GM19035 (cell line): ENCODE data around the gene TEK.
"Not testable (repeated sequence)": the region's sequence is repeated elsewhere in the genome, so short reads cannot be mapped to it uniquely, and the experiment has no call there.

Experiments
- ATAC-seq: cut with Tn5 transposase; IDR thresholded peaks from one replicate; pipeline ENCODE4 v1.9.1; 2021; ENCODE audit not compliant: unreplicated experiment

The TEK gene

DNA sequence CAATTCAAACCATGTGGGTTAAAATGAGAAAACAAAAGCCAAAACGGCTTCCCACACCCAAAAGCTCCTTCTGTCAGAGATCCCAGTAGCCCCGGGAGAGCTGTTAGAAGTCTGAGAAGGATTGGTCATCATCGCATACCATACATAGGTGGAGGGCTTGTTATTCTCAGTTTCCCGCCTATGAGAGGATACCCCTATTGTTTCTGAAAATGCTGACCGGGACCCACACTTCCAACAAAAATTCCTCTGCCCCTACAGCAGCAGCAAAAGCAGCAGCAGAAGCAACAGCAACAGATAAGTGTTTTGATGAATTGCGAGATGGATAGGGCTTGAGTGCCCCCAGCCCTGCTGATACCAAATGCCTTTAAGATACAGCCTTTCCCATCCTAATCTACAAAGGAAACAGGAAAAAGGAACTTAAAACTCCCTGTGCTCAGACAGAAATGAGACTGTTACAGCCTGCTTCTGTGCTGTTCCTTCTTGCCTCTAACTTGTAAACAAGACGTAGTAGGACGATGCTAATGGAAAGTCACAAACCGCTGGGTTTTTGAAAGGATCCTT is at the start of gene TEK:
TSS of gene TEK (plus strand) at position 245 of the 561 bp plus-strand sequence. CDS start 366 bp downstream, outside the sequence.
- no peak for ATAC-seq

DNA sequence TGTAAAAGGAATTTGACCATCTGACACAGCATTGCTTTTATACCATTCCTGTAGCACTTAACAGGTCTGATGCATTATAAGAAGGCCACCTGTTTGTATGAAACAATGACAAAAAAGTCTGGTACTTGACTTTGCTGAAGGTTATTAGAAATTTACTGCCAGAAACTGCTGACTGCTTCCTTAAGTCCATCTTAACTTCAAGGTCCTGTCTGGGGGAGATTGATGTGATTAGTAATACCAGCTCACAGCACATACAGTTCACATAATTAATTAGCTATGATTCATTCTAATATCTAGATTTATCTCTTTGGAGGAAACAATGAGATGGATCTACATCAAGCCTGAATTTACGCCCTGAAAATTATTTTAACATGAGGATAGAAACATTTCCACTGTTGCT is 49.6 kb upstream of the TEK start:
- no peak for ATAC-seq

DNA sequence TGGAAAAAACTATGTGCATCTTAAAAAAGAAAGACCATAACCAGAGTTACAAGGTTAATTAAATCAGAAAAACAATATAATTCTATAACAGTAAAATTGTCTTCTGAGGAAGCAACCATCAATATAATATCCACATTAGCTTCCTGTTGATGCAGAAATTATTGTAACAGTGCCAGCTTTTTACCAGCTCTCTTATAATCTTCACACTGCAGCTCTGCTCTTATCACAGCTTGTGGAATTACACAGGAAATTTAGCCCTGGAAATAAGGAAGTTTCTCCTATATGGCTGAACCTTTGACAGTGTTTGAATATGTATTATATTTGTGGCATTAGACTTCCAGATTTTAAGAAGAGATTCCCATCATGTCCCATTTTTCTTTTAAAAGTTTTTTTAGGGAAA is 49.1 kb upstream of the TEK start:
- ATAC-seq = no peak

DNA sequence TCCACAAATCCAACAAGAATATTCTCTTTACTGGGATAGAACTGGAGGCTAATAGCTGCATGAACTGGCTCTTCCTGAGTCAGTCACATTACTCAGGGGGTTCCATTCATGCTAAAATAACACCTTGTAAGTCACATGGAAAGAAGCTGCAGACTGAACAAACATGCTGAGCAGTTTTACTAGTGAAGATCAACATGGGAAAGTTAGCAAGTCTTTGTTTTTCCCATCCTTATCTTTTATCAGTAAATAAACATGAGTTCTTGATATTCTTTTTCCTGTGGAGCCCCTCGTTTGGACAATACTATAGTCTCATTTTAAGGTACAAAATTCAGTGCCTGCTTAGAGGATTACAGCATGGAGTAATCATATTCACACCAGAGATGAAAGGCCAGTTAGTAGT is 43.7 kb upstream of the TEK start:
- ATAC-seq = no peak

DNA sequence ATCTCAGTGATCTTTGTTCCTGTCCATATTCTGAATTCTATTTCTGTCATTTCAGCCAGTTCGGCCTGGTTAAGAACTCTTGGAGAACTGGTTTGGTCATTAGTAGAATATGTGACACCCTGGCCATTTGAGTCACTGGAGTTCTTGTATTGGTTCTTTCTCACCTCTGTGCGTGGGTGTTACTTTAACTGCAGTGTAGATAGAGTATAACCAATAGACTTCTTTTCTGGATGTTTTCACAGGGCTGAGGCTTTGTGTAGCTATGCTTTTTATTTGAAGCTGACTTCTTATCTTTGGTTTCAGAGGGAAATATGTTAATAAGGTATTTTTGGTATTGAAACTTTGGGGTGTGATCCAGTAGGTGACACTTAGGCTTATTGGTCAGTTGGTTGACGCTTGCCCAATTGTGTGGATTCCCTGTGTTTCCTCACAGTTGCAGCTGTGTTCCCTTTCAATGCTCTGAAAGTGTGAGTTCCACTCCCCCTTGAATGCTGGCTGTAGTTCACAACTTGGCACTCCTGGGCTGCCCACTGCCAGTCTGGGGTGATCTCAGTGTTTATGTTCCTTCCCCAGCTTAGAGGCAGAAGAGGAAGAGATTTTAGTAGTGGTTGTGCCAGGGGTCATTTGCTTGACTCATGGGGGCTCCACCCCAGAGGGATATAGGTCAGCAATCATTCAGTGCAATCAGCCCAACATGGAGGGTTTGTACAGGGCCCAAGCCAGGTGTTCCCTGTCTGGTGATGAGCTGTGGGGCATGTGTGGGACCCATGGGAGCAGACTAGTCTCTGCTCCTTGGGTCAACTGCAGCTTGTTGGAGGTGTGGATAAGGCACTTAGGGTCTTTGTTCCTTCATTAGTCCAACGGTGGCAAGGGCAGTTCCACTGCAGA is 34.9 kb upstream of the TEK start:
- ATAC-seq = no peak

DNA sequence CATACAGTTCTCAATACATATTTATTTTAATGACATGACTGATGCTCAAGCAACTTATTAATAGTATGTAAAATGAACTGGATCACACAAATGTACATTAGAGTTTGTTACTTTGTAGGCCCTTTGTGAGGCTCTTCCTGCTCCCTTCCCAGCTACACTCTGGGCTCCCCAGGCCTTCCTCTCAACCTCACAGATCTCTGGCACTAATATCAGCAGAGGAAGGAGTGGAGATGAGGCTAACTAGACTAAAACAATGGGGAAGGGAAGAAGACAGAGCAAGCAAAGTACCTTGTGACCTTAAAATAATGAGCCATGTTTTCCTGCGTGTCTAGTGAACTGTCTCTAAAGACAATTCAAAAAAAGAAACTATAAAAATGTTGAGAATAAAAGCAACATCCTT is 30.3 kb upstream of the TEK start:
- no peak for ATAC-seq

DNA sequence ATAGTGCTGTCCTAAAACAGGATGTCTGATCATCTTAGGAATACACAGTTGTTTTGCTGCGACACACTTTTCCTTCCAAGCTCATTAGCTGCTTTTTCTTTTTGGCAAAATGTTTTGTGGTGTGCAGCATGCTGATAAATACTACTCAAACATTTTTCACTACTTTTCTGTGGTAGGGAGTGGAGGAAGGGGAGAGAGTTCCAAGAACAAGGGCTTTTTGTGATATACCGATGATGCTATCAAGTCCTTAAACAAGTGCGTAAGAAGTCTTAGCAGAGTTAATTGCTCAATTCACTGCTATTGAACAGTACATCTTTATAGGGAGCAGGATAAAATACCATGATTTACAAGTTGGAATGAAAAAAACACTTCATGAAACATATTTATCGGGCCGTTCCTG is 23.6 kb upstream of the TEK start:
- ATAC-seq = no peak

DNA sequence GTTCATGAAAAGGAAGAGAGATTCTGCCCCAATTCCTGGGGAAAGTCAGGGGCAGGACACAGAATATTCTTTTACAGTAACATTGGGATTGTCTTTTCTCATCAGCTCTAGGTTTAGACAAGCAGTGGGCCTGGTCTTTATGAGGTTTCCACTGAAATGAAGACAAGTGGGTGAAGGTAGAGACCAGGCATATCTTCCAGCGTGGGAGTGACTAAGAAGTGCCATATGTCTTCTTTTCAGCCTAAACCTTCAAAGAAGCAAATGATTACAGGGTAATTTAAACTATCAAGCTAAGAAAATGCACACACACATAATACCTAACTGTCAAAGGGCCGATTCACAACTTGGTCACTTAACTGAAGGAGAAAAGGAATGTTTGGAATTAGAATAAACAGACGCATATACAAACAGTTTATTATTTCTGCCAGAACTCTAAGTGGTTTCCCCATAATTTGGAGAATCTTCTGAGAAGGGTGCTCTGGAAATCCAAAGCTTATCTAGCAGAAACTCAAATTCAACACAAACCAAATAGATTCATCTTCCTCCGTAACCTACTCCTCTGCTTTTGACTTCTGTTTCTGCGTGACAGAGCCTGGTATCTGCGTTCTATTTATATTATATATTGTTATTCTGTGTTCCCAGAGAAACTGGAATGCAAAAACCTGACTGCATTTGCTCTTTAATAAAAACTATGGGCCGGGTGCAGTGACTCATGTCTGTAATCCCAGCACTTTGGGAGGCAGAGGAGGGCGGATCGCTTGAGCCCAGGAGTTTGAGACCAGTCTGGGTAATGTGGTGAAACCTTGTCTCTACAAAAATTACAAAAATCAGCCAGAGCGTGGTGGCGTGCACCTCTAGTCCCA is 22.0 kb upstream of the TEK start:
- ATAC-seq = no peak

DNA sequence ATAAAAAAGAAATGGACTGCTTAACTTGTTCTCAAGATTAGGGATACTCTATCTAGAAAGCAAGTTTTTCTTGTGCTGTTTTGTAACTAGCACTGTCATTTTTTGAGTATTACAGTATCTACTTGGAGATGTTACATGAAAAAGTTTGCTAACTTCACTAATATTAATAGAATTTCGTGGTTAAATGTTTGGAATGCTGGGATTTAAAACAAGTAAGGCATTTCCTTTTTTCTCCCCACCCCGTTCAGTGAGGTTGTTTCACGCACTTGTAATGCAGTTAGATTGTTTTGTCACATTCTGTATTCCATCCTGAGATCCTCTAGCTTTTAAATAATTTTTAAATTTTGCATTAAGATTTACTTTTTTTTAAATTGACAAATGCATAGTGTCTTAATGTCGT is 20.0 kb upstream of the TEK start:
- ATAC-seq = no peak

DNA sequence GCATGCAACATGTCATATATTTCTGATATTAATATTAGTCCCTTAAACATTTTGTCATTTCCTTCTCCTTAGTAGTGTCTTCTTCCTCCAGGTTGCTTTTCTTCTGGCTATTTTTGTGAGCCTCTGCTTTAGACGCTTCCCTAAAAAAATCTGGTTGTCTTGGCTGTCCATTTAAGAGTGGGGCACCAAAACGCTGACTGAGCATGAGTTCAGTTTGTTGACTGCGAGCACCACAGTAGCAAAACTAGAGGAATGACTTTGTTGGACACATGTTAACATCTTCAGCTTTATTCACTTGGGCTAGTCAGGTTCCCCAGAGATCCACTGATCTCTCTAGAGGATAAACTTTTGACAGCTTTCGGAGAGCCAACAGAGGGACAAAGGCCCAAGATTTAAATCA is 19.3 kb upstream of the TEK start:
- ATAC-seq = no peak

DNA sequence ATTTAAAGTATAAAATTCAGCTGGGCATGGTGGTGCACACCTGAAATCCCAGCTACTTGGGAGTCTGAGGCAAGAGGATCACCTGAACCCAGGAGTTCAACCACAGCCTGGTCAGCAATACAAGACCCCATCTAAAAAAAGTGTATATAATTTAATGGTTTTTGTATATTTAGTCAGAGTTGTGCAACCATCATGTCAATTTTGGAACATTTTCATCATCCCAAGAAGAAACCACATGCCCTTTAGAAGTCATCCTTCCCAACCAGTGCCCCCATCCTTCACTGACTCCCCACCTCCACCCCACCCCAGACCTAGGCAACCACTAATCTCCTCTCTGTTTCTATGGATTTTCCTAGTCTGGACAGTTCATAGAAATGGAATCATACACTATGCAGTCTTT is 18.8 kb upstream of the TEK start:
- no peak for ATAC-seq

DNA sequence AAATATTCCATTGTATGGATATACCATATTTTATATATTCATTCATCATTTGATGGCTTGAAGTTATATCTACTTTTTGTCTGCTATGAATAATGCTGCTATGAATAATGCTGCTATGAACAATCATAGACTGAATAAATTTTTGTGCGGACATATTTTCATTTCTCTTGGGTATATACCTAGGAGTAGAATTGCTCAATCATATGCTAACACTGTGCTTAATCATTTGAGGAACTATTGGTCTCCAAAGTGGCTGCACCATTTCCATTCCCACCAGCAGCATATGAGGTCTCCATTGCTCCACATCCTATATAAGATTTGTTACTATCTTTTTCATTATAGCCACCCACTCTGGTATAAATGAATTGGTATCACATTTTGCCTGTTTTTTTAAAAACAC is 18.3 kb upstream of the TEK start:
- no peak for ATAC-seq

DNA sequence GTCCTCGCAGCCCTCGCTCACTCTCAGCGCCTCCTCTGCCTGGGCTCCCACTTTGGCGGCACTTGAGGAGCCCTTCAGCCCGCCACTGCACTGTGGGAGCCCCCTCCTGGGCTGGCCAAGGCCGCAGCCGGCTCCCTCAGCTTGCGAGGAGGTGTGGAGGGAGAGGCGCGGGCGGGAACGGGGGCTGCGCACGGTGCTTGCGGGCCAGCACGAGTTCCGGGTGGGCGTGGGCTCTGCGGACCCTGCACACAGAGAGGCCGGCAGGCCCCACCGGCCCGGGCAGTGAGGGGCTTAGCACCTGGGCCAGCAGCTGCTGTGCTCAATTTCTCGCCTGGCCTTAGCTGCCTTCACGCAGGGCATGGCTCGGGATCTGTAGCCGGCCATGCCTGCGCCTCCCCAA is 16.5 kb upstream of the TEK start:
- ATAC-seq = not testable (repeated sequence)

DNA sequence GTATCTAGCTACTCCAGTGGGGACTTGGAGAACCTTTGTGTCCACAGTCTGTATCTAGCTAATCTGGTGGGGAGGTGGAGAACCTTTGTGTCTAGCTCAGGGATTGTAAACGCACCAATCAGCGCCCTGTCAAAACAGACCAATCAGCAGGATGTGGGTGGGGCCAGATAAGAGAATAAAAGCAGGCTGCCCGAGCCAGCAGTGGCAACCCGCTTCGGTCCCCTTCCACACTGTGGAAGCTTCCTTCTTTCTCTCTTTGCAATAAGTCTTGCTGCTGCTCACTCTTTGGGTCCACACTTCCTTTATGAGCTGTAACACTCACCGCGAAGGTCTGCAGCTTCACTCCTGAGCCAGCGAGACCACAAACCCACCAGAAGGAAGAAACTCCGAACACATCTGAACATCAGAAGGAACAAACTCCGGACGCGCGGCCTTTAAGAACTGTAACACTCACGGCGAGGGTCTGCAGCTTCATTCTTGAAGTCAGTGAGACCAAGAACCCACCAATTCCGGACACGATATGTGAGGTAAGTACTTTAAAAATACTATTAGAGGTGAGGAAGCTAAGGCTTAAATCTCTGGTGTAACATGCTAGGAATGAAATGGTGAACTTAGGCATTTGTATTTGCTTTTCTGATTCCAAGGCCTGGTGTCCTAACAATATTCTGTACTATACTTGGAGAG is 15.5 kb upstream of the TEK start:
- ATAC-seq = not testable (repeated sequence)

DNA sequence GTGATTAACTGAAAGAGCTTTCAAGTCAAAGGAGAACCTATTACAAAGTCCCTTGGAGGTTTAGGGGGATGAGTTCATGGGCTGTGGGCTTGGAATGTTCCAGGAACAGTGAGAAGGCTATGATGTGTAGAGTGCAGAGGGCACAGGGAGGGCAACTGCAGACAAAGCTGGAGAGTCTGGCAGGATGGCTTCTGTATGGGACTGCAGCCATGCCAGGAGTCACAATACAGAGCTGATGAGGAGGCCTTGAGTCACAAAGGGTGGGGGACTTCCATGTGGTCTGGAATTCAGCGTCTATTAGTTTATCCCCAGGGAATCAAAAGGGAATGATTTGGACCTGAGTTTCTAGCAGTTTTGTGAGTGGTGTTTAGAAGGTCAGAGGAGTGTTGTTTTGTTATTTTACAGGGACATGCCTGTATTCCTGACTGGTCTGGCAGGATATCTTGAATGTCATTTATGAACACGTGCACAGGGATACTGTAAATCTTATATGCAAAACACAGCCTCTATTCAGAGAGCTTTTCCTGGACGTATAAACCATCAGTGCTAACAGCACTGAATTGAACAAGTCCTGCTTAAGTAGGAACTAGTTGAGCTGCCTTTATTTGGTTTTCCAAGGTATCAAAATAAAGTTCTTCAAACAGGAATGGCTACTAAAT is 14.3 kb upstream of the TEK start:
- ATAC-seq = no peak

DNA sequence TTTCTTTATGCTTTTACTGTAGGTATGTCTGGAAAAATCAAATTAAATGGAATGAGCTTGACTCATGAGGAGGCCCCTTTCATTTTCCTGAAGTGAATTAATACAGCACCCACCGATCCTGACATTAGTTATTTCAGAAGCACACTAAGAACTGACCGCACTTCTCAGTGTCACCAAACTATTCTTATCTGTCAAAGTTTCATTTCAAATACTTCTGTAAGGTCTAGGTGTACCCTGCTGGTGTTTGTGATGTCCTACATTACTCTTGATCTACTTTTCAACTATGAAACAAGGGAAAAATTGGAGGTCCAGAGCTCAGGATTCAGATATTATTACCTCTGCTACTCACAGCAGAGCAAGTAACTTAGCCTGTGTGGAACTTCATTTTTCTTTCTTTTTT is 1.8 kb upstream of the TEK start:
- no peak for ATAC-seq

DNA sequence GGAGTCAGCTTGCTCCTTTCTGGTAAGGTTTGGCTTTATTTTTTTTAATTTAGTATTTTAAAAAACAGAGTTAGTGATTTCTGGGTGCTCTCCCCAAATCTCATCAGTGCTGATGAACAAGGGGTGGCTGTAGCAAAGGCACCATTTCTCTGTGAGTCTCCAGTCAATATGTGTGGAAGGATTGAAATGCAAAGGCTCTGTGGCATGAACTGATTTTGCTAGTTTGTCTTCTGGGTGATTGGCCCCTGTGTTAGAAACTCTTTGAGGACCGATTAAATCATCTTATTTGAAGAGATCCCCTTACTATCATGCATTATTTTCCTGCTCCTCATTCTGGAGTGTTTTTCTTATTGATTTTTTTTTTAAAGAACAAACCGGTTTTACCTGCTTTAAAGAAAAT is 596 bp downstream of the TEK start:
- no peak for ATAC-seq

DNA sequence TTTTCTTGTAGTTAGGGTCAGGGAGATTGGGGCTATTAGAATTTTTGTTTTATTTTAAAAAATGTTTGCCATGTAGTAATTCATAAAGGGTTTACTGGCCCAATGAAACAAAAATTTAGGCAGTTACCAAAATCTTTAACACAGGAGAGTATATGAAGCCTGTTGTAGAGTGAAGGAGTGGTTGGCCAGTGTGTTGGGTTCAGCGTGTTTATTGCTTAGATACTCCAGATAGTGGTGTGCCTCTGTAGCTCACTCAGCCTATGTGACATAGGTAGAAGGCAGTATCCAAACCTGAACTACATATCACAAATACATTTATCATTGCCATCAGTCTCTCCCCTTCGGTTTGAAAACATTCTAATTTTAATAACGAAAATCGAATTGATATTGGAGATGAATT is 1.2 kb downstream of the TEK start:
- no peak for ATAC-seq

DNA sequence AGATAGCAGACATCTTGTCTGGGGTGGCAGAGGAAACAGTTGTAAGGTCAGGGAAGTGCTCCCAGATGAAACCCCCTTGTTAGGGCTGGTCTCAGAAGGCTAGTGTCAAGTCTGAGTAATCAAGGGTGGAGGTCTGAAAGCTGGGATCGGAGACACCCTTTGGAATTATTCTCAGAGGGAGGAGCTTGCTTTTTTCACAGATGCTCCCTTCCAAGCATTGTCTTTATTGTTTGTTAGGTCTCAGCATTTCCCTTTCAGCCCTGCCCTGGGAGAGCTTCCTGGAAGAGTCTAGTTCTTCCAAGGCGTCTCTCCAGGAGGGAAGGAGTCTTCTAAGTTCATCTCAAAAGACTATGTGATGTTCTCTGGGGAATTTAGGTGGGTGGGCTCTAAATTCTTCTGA is 3.2 kb downstream of the TEK start:
- no peak for ATAC-seq

DNA sequence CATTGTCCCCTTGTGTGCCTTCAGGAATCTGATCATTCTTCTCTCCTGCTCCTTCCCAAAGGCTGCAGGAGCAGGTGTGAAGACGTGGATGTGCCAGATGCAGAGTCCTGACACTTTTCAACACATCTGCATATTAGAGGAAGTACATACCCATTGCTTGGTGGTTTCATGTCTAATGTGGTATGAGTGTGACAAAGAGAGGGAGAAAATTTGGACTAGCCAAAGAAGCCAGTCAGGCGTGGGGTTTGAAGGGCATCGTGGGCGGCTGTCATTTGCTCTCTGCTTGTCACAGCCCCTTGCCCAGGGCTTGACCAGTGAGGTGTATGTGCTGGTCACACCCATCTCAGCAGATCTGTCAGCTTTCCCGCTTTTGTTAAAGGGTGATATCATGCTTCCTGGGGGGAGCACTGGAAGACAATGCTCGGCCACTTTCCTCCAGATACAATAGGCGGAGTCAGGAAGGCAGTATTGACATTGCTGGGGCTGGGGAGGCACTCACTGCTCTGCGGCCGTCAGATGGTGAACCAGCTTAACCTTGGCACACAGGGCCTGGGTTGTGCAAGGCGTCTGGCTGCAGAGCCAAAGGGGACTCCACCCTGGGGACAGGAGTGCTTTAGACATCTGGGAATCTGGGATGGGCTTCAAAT is 8.6 kb downstream of the TEK start:
- no peak for ATAC-seq
